ENCODE results near the gene ACAD9. TPM values are rescaled to one million over a fixed set of nuclear protein-coding genes. Genes with fewer than 3 reads are reported as not detected.

The ACAD9 gene
- total and polyA plus RNA-seq, 9 of the 15 experiments (the other 6 are each of a cell fraction or from before 2014, with no cell fraction given), result 10.2 to 32.6 (median 22.8) TPM

GRCh38 chr3:128917291-128917690 is 37.9 kb downstream of the ACAD9 start:
- POLR2A ChIA-PET, result no interaction called here

More at GRCh38 chr3:128917291-128917690, 37.9 kb downstream of the ACAD9 start:
- Histone ChIP-seq H3K36me3 (ENCODE audit: control insufficient read depth, insufficient read depth, low read length) (peaks cover 41% of the 10 kb centered on the region; the same call in 2 of the 3 replicates), H3K27me3 (ENCODE audit: control insufficient read depth in 2 of 2, insufficient read depth in 2 of 2, low read length in 2 of 2) (no peaks in the 10 kb centered on the region), H3K4me1 (replicated peaks in 1 of 2; ENCODE audit: control insufficient read depth in 2 of 2, insufficient read depth in 2 of 2, low read length in 2 of 2) (no peaks in the 10 kb centered on the region), H3K79me2 (ENCODE audit: control insufficient read depth, insufficient read depth, low read length) (no peaks in the 10 kb centered on the region), H3K9ac (ENCODE audit: insufficient read depth in 1 of 2, low read depth in 2 of 2, low read length in 2 of 2) (no peak overlapping the region), H2AFZ (ENCODE audit: low read depth, low read length) (no peak overlapping the region), H3K4me2 (ENCODE audit: insufficient read depth, low read length) (no peak overlapping the region), H4K20me1 (replicated peaks; ENCODE audit: control insufficient read depth, insufficient read depth, low read length) (no peaks in the 10 kb centered on the region), H3K9me3 (replicated peaks; ENCODE audit: control insufficient read depth, insufficient read depth, low read depth, low read length) (0 out of 2 replicates have a peak, but pooled peaks cover 2% of the 10 kb centered on the region), H3K9me1 (ENCODE audit: control insufficient read depth, insufficient read depth, low read length) (no peaks in the 10 kb centered on the region), H3K27ac (ENCODE audit: extremely low read depth, low read depth, low read length) (no peak overlapping the region), H3K4me3 (no peak overlapping the region)
- 81% methylated on average over 2 of the region's 2 CpGs for WGBS (ENCODE audit: insufficient coverage, low coverage, missing lambda C conversion rate)
- CTCF ChIA-PET (ENCODE audit: low intra/inter-chr PET ratio), result no interaction called here
- intact Hi-C loops (cut with micrococcal nuclease), result no loop called here
- TF ChIP-seq CTCF (IDR thresholded peaks at IDR 0.05 in 2 of 3, conservative IDR thresholded peaks at IDR 0.05 in 1 of 3; ENCODE audit: insufficient read depth in 2 of 3, low read depth in 1 of 3, low read length in 3 of 3) (peak in 1 of 3 experiments; percentile 16; a peak in 1 of 6 replicates), TRIM28 (IDR thresholded peaks at IDR 0.05) (no peak), ZFX (CRISPR knock-in tag; IDR thresholded peaks at IDR 0.05) (no peak), CC2D1A (IDR thresholded peaks at IDR 0.05) (no peak), THRA (IDR thresholded peaks at IDR 0.05) (no peak), GTF2B (IDR thresholded peaks at IDR 0.05; ENCODE audit: extremely low read depth, insufficient read length) (no peak), ZBTB1 (CRISPR knock-in tag; IDR thresholded peaks at IDR 0.05; ENCODE audit: borderline replicate concordance, low read depth) (no peak)
- in situ Hi-C loops (cut with MboI), result no loop called here
- BruUV-seq (replicated peaks), result no TSS peak
- DNase-seq (ENCODE audit: extremely low read depth in 1 of 4, low spot score in 3 of 4) (no peak), ATAC-seq (no peak), FAIRE-seq (no peak)
